Right lobe of liver (tissue), 6 donors: ENCODE measurements around the gene UBE3D. TPM values are rescaled to one million over a fixed set of nuclear protein-coding genes. Genes with fewer than 3 reads are reported as not detected.

Experiments
- ATAC-seq, 4 donors: fragments of 200-7000 bp; cut with Tn5 transposase; one replicate each; pipeline ENCODE4 v1.9.1; 2020; ENCODE audit warnings: mild to moderate bottlenecking in 4 of 4, moderate library complexity in 4 of 4
- DNase-seq, 3 donors: peaks; one replicate each; pipeline ENCODE4 v3.0.0-alpha.2; 2020
- H3K27ac ChIP-seq, 3 donors: fragments of 200-600 bp; one replicate each; pipeline ENCODE4 v1.8.0; 2022
- H3K27me3 ChIP-seq, 2 donors: fragments of 200-600 bp; one replicate each; pipeline ENCODE4 v1.8.0; 2022
- H3K36me3 ChIP-seq, 4 donors: fragments of 200-600 bp; sonication (generic) in 1 of 4; one replicate each; pipeline versions ENCODE4 v1.5.1 to v1.8.0; 2017 to 2022; ENCODE audit warnings: control low read depth in 1 of 4
- H3K4me1 ChIP-seq, 4 donors: fragments of 200-600 bp; sonication (generic) in 1 of 4; one replicate each; pipeline versions ENCODE4 v1.5.1 to v1.8.0; 2017 to 2022; ENCODE audit warnings: control low read depth in 1 of 4
- H3K4me3 ChIP-seq, 3 donors: fragments of 200-600 bp; one replicate each; pipeline ENCODE4 v1.8.0; 2022
- H3K9me3 ChIP-seq, 4 donors: fragments of 200-600 bp; sonication (generic) in 1 of 4; one replicate each; pipeline versions ENCODE4 v1.5.1 to v1.8.0; 2017 to 2022; ENCODE audit warnings: control low read depth in 1 of 4
- POLR2A ChIP-seq: fragments of 450-650 bp; IDR thresholded peaks from one replicate; pipeline ENCODE4 v1.6.1; 2017; ENCODE audit warnings: antibody characterized with exemption, mild to moderate bottlenecking
- whole genome bisulfite sequencing: methylation state at CpG from one replicate; pipeline ENCODE4 v1.1.6; 2018; ENCODE audit warnings: low coverage, low lambda C conversion rate; ENCODE audit not compliant: insufficient coverage; ENCODE audit errors: missing lambda C conversion rate; 5-methylcytosine and 5-hydroxymethylcytosine counted together
- intact Hi-C, 2 donors: fragments of 100-400 bp; cut with DNase I; formaldehyde crosslinking; loops; one replicate each; pipeline versions ENCODE4 v1.11.2 to v1.14.1; 2022
- total RNA-seq, 6 experiments: library from RNA; depleted of rRNA in 2 of 6; stranded (reverse); fragments of >200 nt in 2 of 6; fragmentation: NEBNext Ultra II Directional in 3 of 6; extraction: Animal tissue kit (Norgen Biotek cat#: 25700) in 3 of 6; gene quantifications; one replicate each; pipeline versions ENCODE4 v1.1.0 to v1.2.4, GENCODE V29; 2016 to 2023
- TF ChIP-seq, protein P1 (sequence below), 4 donors: fragments of 200-600 bp in 3 of 4; fragments of 450-650 bp in 1 of 4; IDR thresholded peaks; one replicate each; pipeline versions ENCODE4 v1.5.1 to v1.8.0; 2016 to 2022; ENCODE audit warnings: antibody characterized with exemption in 4 of 4, mild to moderate bottlenecking in 2 of 4
- donor health status: DM: no; HTN: yes; CAD: no.
- donor health status: DM: no; HTN: no; CAD: no.
- donor health status: DM: no; HTN: no; CAD: no.
- donor health status: DM: no; HTN: yes; CAD: no.
- donor health status: DM: no; HTN: yes; CAD: no.

Gene UBE3D
- total RNA-seq, 6 experiments from 2014 or later, result 1.6 to 4.8 (median 2.1) TPM

DNA sequence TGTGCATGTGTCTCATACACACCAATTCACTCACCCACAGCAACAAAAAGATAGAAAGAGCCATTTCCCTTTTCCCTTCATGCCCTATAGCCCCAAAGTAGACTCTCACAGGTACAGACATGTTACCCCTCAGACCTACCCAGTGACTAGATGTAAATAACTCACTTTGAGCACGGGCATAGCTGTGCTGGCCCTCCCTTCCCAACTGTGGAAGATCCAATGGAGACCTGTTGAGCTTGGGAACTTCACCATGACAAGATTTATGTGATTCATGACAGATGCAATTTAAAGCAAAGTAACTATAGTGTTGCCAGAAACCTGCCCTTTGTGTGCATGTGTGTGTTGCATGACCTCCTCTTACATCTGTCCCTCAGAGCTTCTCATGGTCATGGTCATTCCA lies 175.4 kb downstream of the UBE3D start:
- WGBS, result 100% methylated on average over 1 of the region's 1 CpG
- H3K4me3 ChIP-seq, result no peak overlapping the region
- TF ChIP-seq POLR2A, result no peak
- TF ChIP-seq, protein P1, sequence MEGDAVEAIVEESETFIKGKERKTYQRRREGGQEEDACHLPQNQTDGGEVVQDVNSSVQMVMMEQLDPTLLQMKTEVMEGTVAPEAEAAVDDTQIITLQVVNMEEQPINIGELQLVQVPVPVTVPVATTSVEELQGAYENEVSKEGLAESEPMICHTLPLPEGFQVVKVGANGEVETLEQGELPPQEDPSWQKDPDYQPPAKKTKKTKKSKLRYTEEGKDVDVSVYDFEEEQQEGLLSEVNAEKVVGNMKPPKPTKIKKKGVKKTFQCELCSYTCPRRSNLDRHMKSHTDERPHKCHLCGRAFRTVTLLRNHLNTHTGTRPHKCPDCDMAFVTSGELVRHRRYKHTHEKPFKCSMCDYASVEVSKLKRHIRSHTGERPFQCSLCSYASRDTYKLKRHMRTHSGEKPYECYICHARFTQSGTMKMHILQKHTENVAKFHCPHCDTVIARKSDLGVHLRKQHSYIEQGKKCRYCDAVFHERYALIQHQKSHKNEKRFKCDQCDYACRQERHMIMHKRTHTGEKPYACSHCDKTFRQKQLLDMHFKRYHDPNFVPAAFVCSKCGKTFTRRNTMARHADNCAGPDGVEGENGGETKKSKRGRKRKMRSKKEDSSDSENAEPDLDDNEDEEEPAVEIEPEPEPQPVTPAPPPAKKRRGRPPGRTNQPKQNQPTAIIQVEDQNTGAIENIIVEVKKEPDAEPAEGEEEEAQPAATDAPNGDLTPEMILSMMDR (IDR thresholded peaks at IDR 0.05), result no peak

DNA sequence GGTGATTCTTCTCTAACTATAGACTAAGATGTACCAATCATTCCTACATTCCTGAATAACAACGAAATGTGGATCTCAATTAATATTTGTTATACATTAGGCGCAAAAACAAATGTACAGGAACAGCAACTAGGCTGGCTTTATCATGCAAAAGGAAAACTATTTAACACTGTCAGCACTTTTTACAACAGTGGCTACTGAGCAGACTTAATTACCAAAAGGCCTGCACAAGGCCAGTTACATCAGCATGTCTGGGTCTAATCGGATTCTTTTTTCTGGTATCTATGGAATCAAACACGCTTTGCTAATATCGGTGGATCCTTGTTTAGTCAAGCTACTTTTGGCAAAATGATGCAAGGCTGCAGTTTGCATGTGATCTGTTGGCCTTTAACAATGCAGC lies 176.5 kb downstream of the UBE3D start:
- H3K27me3 ChIP-seq, result no peaks in the 10 kb centered on the region
- no peak overlapping the region for H3K4me3 ChIP-seq
- 74% methylated on average over 5 of the region's 5 CpGs for WGBS
- no peak for ATAC-seq
- DNase-seq, result no peak
- H3K27ac ChIP-seq, result no peak overlapping the region
- intact Hi-C loops, result no loop called here
- TF ChIP-seq, protein P1 (IDR thresholded peaks at IDR 0.05), result no peak
- no peak for TF ChIP-seq POLR2A
- H3K9me3 ChIP-seq, result no peaks in the 10 kb centered on the region
- H3K4me1 ChIP-seq, result no peaks in the 10 kb centered on the region
- no peaks in the 10 kb centered on the region for H3K36me3 ChIP-seq

More for the DNA sequence above, 175.4 kb downstream of the UBE3D start:
- H3K27ac ChIP-seq, result no peak overlapping the region
- H3K27me3 ChIP-seq, result no peaks in the 10 kb centered on the region
- H3K9me3 ChIP-seq, result no peaks in the 10 kb centered on the region
- no peak for DNase-seq
- no peaks in the 10 kb centered on the region for H3K36me3 ChIP-seq
- no peak for ATAC-seq
- no peaks in the 10 kb centered on the region for H3K4me1 ChIP-seq
- intact Hi-C loops, result no loop called here

DNA sequence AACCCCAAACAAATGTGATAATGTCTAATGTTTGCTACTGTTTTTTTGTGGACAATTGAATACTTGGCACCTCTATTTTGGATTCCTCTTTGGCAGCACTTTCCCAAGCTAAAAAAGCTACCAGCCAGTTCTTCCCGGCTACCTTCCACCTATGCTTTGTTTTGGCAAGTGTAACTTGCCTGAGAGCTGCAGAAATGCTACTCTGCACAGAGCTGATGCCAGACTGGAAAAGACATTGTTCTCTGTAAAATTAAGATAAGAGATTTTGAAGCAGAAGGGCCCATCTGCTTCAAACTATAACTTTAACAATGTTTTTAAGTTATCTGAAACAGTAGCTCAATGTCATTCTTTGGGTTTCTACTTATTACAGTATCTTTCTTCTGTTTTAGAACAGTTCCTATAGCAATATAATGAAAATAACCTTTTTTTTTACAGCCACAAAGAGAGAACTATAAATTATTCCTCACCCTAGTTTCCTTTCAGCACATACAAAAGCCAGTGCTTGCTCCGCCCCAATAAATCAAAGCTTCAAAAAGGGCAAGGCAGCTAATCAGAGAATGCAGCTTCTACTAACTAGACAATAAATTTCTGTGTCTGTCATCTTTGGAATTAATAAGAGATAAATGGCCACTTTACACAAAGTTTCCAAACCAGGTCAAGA lies 183.1 kb downstream of the UBE3D start:
- no peaks in the 10 kb centered on the region for H3K9me3 ChIP-seq
- ATAC-seq (no peak), DNase-seq (no peak)
- no peak overlapping the region for H3K4me3 ChIP-seq
- intact Hi-C loops, result no loop called here
- WGBS, result 29% methylated on average over 2 of the region's 2 CpGs
- no peak overlapping the region for H3K27ac ChIP-seq
- TF ChIP-seq POLR2A, result no peak
- TF ChIP-seq, protein P1 (IDR thresholded peaks at IDR 0.05), result no peak
- no peaks in the 10 kb centered on the region for H3K27me3 ChIP-seq
- H3K4me1 ChIP-seq, result no peaks in the 10 kb centered on the region
- no peaks in the 10 kb centered on the region for H3K36me3 ChIP-seq

DNA sequence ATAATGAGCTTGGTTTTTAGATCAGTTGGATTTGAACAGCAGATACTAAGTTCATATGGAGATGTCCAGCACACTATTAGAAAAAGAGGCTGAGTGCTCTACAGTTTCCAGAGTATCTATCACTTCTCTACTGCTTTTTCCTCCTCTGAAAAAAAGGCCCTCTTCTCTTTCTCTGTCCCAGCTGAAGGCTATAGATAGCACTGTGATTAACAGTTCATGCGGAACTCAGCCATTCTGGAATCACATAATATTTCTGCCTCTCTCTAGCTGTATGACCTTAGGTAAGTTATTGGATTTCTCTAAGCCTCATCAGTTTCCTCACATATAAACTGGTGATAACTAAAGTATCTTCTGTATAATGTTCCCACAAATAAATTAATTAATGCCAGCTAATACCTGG lies 184.1 kb downstream of the UBE3D start:
- intact Hi-C loops, result no loop called here
- no peak overlapping the region for H3K4me3 ChIP-seq
- 100% methylated on average over 1 of the region's 1 CpG for WGBS
- H3K36me3 ChIP-seq, result no peaks in the 10 kb centered on the region
- TF ChIP-seq POLR2A, result no peak
- TF ChIP-seq, protein P1 (IDR thresholded peaks at IDR 0.05), result no peak
- no peak for DNase-seq
- no peak overlapping the region for H3K27ac ChIP-seq
- no peaks in the 10 kb centered on the region for H3K4me1 ChIP-seq
- no peaks in the 10 kb centered on the region for H3K9me3 ChIP-seq
- no peak for ATAC-seq
- no peaks in the 10 kb centered on the region for H3K27me3 ChIP-seq
